ENCODE data around the gene PNLIPRP2. TPM values are rescaled to one million over a fixed set of nuclear protein-coding genes. Genes with fewer than 3 reads are reported as not detected.
A peak's percentile ranks its signal among the peaks of the same experiment; 100 is the strongest.

PNLIPRP2 gene
- total RNA-seq, 1 experiment from 2014 or later, result 1.1 TPM

DNA sequence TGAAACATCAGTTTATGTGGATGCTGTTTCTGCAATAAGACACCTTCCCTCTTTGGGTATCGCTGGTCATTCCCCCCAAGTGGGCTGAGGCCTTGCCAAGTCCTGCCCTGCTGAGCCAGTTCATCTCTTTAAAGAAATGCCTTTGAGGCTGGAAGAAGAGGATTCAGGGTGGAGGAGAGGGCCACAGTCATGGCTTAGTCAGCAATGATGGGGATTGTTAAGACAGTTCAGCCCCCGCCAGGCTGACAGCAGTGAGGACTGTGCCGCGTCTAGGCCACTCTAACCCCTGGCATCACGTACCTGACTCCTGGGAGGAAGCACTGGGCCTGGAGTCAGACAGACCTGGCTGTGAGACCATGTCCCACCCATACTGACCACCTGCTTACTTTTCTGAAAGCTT is 48.3 kb downstream of the PNLIPRP2 start (continued):
- TF ChIP-seq TCF7L2 (IDR thresholded peaks at IDR 0.05; ENCODE audit: borderline replicate concordance, extremely low read depth, insufficient read depth, insufficient read length) (no peak), SRF (IDR thresholded peaks at IDR 0.05; ENCODE audit: low read depth) (no peak), EGR1 (IDR thresholded peaks at IDR 0.05; ENCODE audit: low read depth) (no peak)

DNA sequence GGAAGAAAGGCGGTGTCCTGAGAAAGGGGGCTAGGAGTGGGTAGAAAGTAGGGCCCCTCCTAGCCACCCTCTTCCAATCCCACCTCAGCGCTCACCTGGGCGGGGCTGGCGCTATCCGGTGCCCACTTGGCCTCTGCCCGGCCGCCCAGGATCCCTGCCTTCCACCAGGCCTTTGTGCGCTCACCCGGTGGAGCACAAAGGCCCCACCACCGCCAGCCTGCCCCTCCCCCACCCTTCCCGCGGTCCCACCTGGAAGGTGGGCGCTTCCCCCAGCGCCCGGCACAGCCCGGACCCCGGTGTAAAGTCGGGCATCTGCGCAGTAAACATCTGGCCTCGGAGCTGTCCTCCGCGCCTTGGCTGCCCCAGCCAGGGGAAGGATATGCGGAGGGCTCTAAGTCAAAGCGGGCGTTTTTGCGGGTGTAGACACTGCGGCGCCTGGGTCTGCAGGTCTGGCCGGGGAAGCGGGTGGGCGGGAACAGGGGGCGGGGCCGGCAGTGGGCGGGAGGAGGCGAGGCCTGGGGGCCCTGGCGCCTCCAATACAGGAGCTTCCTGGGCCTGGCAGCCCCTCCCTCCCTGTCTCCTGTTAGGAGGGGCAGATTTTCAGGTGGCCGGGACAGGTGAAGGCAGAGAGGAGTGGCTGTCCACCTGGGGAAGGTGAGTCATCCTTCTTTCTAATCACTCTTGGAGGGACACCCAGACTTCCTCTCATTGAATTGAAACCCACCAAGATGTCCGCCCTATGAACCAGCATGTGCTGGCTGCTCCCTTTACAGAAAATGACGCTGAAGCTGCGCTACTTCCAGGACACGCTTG is 49.3 kb downstream of the PNLIPRP2 start:
- H3K79me2 ChIP-seq (ENCODE audit: insufficient read depth, low read length), result no peaks in the 10 kb centered on the region
- H3K27ac ChIP-seq (ENCODE audit: low read depth, low read length), result no peak overlapping the region
- no peaks in the 10 kb centered on the region for H3K9me3 ChIP-seq (ENCODE audit: control insufficient read depth in 1 of 2, insufficient read depth in 1 of 2, low read depth in 1 of 2, low read length in 2 of 2)
- H4K20me1 ChIP-seq (ENCODE audit: insufficient read depth), result no peaks in the 10 kb centered on the region
- ChIA-PET POLR2A (no interaction called here), RAD21 (ENCODE audit: low non-redundant PET in 1 of 2, low total read pairs in 2 of 2, uncharacterized antibody in 2 of 2, unreplicated experiment in 2 of 2) (no interaction called here), CTCF (no interaction called here)
- no peak overlapping the region for H3K9ac ChIP-seq (ENCODE audit: low read length)
- TF ChIP-seq SP1 (IDR thresholded peaks at IDR 0.05; ENCODE audit: low read depth), result no peak
- TF ChIP-seq, protein P1, sequence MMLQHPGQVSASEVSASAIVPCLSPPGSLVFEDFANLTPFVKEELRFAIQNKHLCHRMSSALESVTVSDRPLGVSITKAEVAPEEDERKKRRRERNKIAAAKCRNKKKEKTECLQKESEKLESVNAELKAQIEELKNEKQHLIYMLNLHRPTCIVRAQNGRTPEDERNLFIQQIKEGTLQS (IDR thresholded peaks at IDR 0.05), result no peak
- TF ChIP-seq, protein P2, sequence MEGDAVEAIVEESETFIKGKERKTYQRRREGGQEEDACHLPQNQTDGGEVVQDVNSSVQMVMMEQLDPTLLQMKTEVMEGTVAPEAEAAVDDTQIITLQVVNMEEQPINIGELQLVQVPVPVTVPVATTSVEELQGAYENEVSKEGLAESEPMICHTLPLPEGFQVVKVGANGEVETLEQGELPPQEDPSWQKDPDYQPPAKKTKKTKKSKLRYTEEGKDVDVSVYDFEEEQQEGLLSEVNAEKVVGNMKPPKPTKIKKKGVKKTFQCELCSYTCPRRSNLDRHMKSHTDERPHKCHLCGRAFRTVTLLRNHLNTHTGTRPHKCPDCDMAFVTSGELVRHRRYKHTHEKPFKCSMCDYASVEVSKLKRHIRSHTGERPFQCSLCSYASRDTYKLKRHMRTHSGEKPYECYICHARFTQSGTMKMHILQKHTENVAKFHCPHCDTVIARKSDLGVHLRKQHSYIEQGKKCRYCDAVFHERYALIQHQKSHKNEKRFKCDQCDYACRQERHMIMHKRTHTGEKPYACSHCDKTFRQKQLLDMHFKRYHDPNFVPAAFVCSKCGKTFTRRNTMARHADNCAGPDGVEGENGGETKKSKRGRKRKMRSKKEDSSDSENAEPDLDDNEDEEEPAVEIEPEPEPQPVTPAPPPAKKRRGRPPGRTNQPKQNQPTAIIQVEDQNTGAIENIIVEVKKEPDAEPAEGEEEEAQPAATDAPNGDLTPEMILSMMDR (IDR thresholded peaks at IDR 0.05 in 2 of 3, conservative IDR thresholded peaks at IDR 0.05 in 1 of 3; ENCODE audit: borderline replicate concordance in 1 of 3, insufficient read depth in 1 of 3, low read depth in 2 of 3, low read length in 2 of 3), result no peak
- TF ChIP-seq ZNF274 (IDR thresholded peaks at IDR 0.05; ENCODE audit: low read depth, low read length), result no peak
- no peak for TF ChIP-seq ELF1 (IDR thresholded peaks at IDR 0.05; ENCODE audit: borderline replicate concordance, low read depth)
- no peak for TF ChIP-seq POLR2AphosphoS5 (IDR thresholded peaks at IDR 0.05; ENCODE audit: low read depth, low read length)
- TF ChIP-seq EGR1 (IDR thresholded peaks at IDR 0.05; ENCODE audit: low read depth), result no peak
- no peak for TF ChIP-seq ZFX (IDR thresholded peaks at IDR 0.05)
- TF ChIP-seq TCF7L2 (IDR thresholded peaks at IDR 0.05; ENCODE audit: borderline replicate concordance, extremely low read depth, insufficient read depth, insufficient read length), result no peak
- TF ChIP-seq CEBPB (IDR thresholded peaks at IDR 0.05; ENCODE audit: low read depth), result no peak
- no peak for TF ChIP-seq JUND (IDR thresholded peaks at IDR 0.05)
- TF ChIP-seq FOSL1 (IDR thresholded peaks at IDR 0.05; ENCODE audit: low read depth), result no peak
- no peaks in the 10 kb centered on the region for H3K36me3 ChIP-seq (ENCODE audit: control insufficient read depth in 1 of 2, insufficient read depth in 2 of 2, low read length in 2 of 2)
- H3K4me3 ChIP-seq (replicated peaks in 1 of 2; ENCODE audit: low read depth in 1 of 2, low read length in 2 of 2), result no peak overlapping the region
- ATAC-seq (peak; percentile 79), DNase-seq (ENCODE audit: low read depth, low spot score) (no peak)
- intact Hi-C loops (cut with micrococcal nuclease), result no loop called here
- H3K27me3 ChIP-seq (ENCODE audit: insufficient read depth, low read length), result no peaks in the 10 kb centered on the region
- peaks cover 0 to 12% of the 10 kb centered on the region in 2 experiments; a peak in 1 of 4 replicates for H3K4me1 ChIP-seq (ENCODE audit: control insufficient read depth in 1 of 2, insufficient read depth in 2 of 2, low read length in 2 of 2)
- BruUV-seq (replicated peaks), result no TSS peak
- H3K4me2 ChIP-seq (ENCODE audit: low read length), result no peak overlapping the region
- H3K9me2 ChIP-seq (ENCODE audit: insufficient read depth), result no peaks in the 10 kb centered on the region
- no peak overlapping the region for H2AFZ ChIP-seq (ENCODE audit: low read depth, low read length, poor library complexity, severe bottlenecking)

Data from HCT116 (cell line).